HEK293 (cell line): ENCODE results near the gene ZNF576.

ENCODE experiments used
- CTCF ChIA-PET: fragments of 350-600 bp; formaldehyde crosslinking; extraction: SDS; loops from one replicate; lab custom pipeline; 2021; ENCODE audit warnings: antibody characterized with exemption; lab: Yijun Ruan, JAX
- POLR2A ChIA-PET: fragments of 300-600 bp; formaldehyde crosslinking; extraction: SDS; loops from one replicate; lab custom pipeline; 2020; ENCODE audit warnings: antibody characterized with exemption, inconsistent platforms; lab: Yijun Ruan, JAX
- H3K27ac ChIP-seq: fragments of 200-500 bp; sonication (Bioruptor generic); 2 replicates; pipeline ENCODE4 v1.5.1; 2014; ENCODE audit warnings: low read depth, low read length, control low read depth, inconsistent platforms; ENCODE audit errors: extremely low read depth
- H3K36me3 ChIP-seq, 2 experiments: fragments of 200-500 bp in 1 of 2; sonication (Bioruptor generic) in 1 of 2; 1 replicate in 1 of 2; 2 replicates in 1 of 2; pipeline ENCODE4 v1.5.1; 2014 to 2017; ENCODE audit warnings: inconsistent platforms in 2 of 2, low read length in 2 of 2; ENCODE audit not compliant: control insufficient read depth in 2 of 2, insufficient read depth in 1 of 2
- H3K4me1 ChIP-seq: fragments of 200-500 bp; sonication (Bioruptor generic); 2 replicates; pipeline ENCODE4 v1.5.1; 2014; ENCODE audit warnings: mild to moderate bottlenecking, low read length, inconsistent platforms; ENCODE audit not compliant: control insufficient read depth, insufficient read depth
- H3K4me3 ChIP-seq: 2 replicates; pipeline ENCODE4 v1.5.1; 2011; ENCODE audit warnings: low read depth, mild to moderate bottlenecking, control low read depth, low read length, moderate library complexity
- H3K9me3 ChIP-seq: fragments of 200-500 bp; sonication (Bioruptor generic); 2 replicates; pipeline ENCODE4 v1.5.1; 2014; ENCODE audit warnings: low read depth, low read length, inconsistent platforms; ENCODE audit not compliant: control insufficient read depth, insufficient read depth
- CTCF ChIP-seq: fragments of 450-650 bp; formaldehyde crosslinking; IDR thresholded peaks from 2 replicates; pipeline ENCODE4 v1.5.1; 2016; ENCODE audit warnings: missing biosample characterization, missing genetic modification characterization
- GLIS2 ChIP-seq: fragments of 450-650 bp; formaldehyde crosslinking; IDR thresholded peaks from 2 replicates; pipeline ENCODE4 v1.5.1; 2016; ENCODE audit warnings: missing biosample characterization, missing genetic modification characterization
- IKZF3 ChIP-seq: fragments of 450-650 bp; IDR thresholded peaks from 2 replicates; pipeline ENCODE4 v1.5.0; 2018; ENCODE audit warnings: missing biosample characterization, mild to moderate bottlenecking, missing genetic modification characterization, moderate library complexity
- RBAK ChIP-seq: fragments of 450-650 bp; formaldehyde crosslinking; IDR thresholded peaks from 2 replicates; pipeline ENCODE4 v1.5.1; 2016; ENCODE audit warnings: missing biosample characterization, missing genetic modification characterization
- SCRT1 ChIP-seq: fragments of 450-650 bp; formaldehyde crosslinking; IDR thresholded peaks from 2 replicates; pipeline ENCODE4 v1.5.1; 2016; ENCODE audit warnings: missing biosample characterization, missing genetic modification characterization, borderline replicate concordance
- ZBTB11 ChIP-seq: fragments of 450-650 bp; formaldehyde crosslinking; conservative IDR thresholded peaks from 2 replicates; pipeline ENCODE4 v1.5.1; 2016; ENCODE audit warnings: low read depth, missing biosample characterization, missing genetic modification characterization
- ZBTB17 ChIP-seq: fragments of 450-650 bp; formaldehyde crosslinking; IDR thresholded peaks from 2 replicates; pipeline ENCODE4 v1.5.1; 2016; ENCODE audit warnings: missing biosample characterization, missing genetic modification characterization
- ZNF148 ChIP-seq: fragments of 450-650 bp; formaldehyde crosslinking; IDR thresholded peaks from 2 replicates; pipeline ENCODE4 v1.5.0; 2017; ENCODE audit warnings: missing biosample characterization, missing genetic modification characterization, borderline replicate concordance
- ZNF23 ChIP-seq: fragments of 450-650 bp; formaldehyde crosslinking; IDR thresholded peaks from 2 replicates; pipeline ENCODE4 v1.5.1; 2016; ENCODE audit warnings: missing biosample characterization, missing genetic modification characterization, borderline replicate concordance
- ZNF37A ChIP-seq: fragments of 450-650 bp; IDR thresholded peaks from 2 replicates; pipeline ENCODE4 v1.5.1; 2018; ENCODE audit warnings: missing biosample characterization, missing genetic modification characterization
- ZNF398 ChIP-seq: fragments of 450-650 bp; formaldehyde crosslinking; IDR thresholded peaks from 2 replicates; pipeline ENCODE4 v1.5.1; 2017; ENCODE audit warnings: missing biosample characterization, missing genetic modification characterization
- ZNF473 ChIP-seq: fragments of 450-650 bp; formaldehyde crosslinking; IDR thresholded peaks from 2 replicates; pipeline ENCODE4 v1.5.1; 2017; ENCODE audit warnings: missing biosample characterization, missing genetic modification characterization
- ZNF510 ChIP-seq: fragments of 450-650 bp; formaldehyde crosslinking; IDR thresholded peaks from 2 replicates; pipeline ENCODE4 v1.5.1; 2018; ENCODE audit warnings: mild to moderate bottlenecking, missing genetic modification characterization, missing biosample characterization; ENCODE audit not compliant: insufficient replicate concordance
- ZNF513 ChIP-seq: fragments of 450-650 bp; IDR thresholded peaks from 2 replicates; pipeline ENCODE4 v1.5.1; 2018; ENCODE audit warnings: missing biosample characterization, missing genetic modification characterization
- ZNF585B ChIP-seq: fragments of 450-650 bp; formaldehyde crosslinking; IDR thresholded peaks from 2 replicates; pipeline ENCODE4 v1.5.1; 2016; ENCODE audit warnings: missing biosample characterization, missing genetic modification characterization
- ZNF791 ChIP-seq: fragments of 450-650 bp; formaldehyde crosslinking; IDR thresholded peaks from 2 replicates; pipeline ENCODE4 v1.5.1; 2016; ENCODE audit warnings: missing biosample characterization, missing genetic modification characterization
- ZNF792 ChIP-seq: fragments of 450-650 bp; formaldehyde crosslinking; IDR thresholded peaks from 2 replicates; pipeline ENCODE4 v1.5.1; 2016; ENCODE audit warnings: missing biosample characterization, missing genetic modification characterization
- ZNF837 ChIP-seq: fragments of 450-650 bp; formaldehyde crosslinking; IDR thresholded peaks from 2 replicates; pipeline ENCODE4 v1.5.1; 2016; ENCODE audit warnings: missing biosample characterization, missing genetic modification characterization
- TF ChIP-seq, protein P1 (sequence below): fragments of 450-650 bp; formaldehyde crosslinking; IDR thresholded peaks from 2 replicates; pipeline ENCODE4; 2016; ENCODE audit warnings: missing biosample characterization, missing genetic modification characterization
- TF ChIP-seq, protein P2 (sequence below): fragments of 450-650 bp; formaldehyde crosslinking; IDR thresholded peaks from 2 replicates; pipeline ENCODE4 v1.5.1; 2017; ENCODE audit warnings: missing biosample characterization, missing genetic modification characterization

ZNF576 gene

DNA sequence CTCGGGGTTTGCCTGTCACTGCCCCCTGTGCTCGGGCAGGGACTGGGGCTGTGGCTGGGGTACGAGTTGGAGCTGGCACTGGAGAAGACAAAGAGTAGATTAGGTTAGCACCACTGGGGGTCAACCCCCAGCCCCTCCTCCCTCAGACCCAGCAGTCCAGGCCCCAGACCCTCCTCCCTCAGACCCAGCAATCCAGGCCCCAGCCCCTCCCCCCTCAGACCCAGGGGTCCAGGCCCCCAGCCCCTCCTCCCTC, 44.3 kb upstream of the ZNF576 start:
- no peak overlapping the region for H3K4me3 ChIP-seq
- TF ChIP-seq ZNF510 (tag by site-specific recombination) (no peak), GLIS2 (tag by site-specific recombination) (0 out of 2 replicates have a peak, but pooled peaks have one; percentile 5)
- H3K27ac ChIP-seq = no peak overlapping the region
- CTCF ChIA-PET = interaction anchor here (1.1 to 8.2 kb wide), 3 partner anchors 14 to 43 kb away, joined by 4 to 138 read pairs (median 5); partner anchors contain the start of gene ZNF575
- peaks cover 72 to 85% of the 10 kb centered on the region in 2 experiments for H3K36me3 ChIP-seq
- H3K4me1 ChIP-seq = no peaks in the 10 kb centered on the region
- no peaks in the 10 kb centered on the region for H3K9me3 ChIP-seq
- POLR2A ChIA-PET = no interaction called here

GRCh38 chr19:43552616-43553015, 43.8 kb upstream of the ZNF576 start:
- peaks cover 72 to 85% of the 10 kb centered on the region in 2 experiments for H3K36me3 ChIP-seq
- H3K4me1 ChIP-seq = no peaks in the 10 kb centered on the region
- no peak overlapping the region for H3K27ac ChIP-seq
- ChIA-PET CTCF (interaction anchor here (1.7 to 8.2 kb wide), 4 partner anchors 15 to 42 kb away, joined by 4 to 167 read pairs (median 98); partner anchors contain the start of genes XRCC1 and ZNF575), POLR2A (no interaction called here)
- no peaks in the 10 kb centered on the region for H3K9me3 ChIP-seq
- H3K4me3 ChIP-seq = no peak overlapping the region
- TF ChIP-seq ZNF473 (tag by site-specific recombination) (no peak), ZBTB17 (no peak), RBAK (tag by site-specific recombination) (no peak), ZNF837 (tag by site-specific recombination) (no peak), ZBTB11 (no peak), ZNF37A (tag by site-specific recombination) (no peak), IKZF3 (tag by site-specific recombination) (no peak), ZNF513 (tag by site-specific recombination) (no peak), ZNF791 (tag by site-specific recombination) (no peak), CTCF (no peak), ZNF398 (tag by site-specific recombination) (no peak), ZNF585B (no peak), ZNF792 (tag by site-specific recombination) (no peak), SCRT1 (no peak), ZNF148 (tag by site-specific recombination) (no peak), ZNF23 (no peak)
- TF ChIP-seq, protein P1, sequence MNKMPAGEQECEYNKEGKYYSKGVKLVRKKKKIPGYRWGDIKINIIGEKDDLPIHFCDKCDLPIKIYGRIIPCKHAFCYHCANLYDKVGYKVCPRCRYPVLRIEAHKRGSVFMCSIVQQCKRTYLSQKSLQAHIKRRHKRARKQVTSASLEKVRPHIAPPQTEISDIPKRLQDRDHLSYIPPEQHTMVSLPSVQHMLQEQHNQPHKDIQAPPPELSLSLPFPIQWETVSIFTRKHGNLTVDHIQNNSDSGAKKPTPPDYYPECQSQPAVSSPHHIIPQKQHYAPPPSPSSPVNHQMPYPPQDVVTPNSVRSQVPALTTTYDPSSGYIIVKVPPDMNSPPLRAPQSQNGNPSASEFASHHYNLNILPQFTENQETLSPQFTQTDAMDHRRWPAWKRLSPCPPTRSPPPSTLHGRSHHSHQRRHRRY (tag by site-specific recombination) = no peak
- TF ChIP-seq, protein P2, sequence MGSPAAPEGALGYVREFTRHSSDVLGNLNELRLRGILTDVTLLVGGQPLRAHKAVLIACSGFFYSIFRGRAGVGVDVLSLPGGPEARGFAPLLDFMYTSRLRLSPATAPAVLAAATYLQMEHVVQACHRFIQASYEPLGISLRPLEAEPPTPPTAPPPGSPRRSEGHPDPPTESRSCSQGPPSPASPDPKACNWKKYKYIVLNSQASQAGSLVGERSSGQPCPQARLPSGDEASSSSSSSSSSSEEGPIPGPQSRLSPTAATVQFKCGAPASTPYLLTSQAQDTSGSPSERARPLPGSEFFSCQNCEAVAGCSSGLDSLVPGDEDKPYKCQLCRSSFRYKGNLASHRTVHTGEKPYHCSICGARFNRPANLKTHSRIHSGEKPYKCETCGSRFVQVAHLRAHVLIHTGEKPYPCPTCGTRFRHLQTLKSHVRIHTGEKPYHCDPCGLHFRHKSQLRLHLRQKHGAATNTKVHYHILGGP (tag by site-specific recombination) = no peak
